GM23248 (cell line): ENCODE measurements around the gene SH2D4B. TPM values are rescaled to one million over a fixed set of nuclear protein-coding genes. Genes with fewer than 3 reads are reported as not detected.

Experiments
- DNase-seq: peaks from one replicate; pipeline ENCODE4 v3.0.0-alpha.2; 2015
- H2AFZ ChIP-seq: fragments of 200-600 bp; sonication (generic); 2 replicates; pipeline ENCODE4 v1.6.1; 2016; ENCODE audit warnings: antibody characterized with exemption
- H3F3A ChIP-seq: fragments of 200-600 bp; sonication (generic); 2 replicates; pipeline ENCODE4 v1.6.1; 2016; ENCODE audit warnings: mild to moderate bottlenecking, antibody characterized with exemption, mixed run types; ENCODE audit not compliant: insufficient read depth
- H3K27ac ChIP-seq: fragments of 200-600 bp; sonication (generic); 2 replicates; pipeline ENCODE4 v1.5.1; 2016; ENCODE audit warnings: mild to moderate bottlenecking
- H3K27me3 ChIP-seq: fragments of 200-600 bp; sonication (generic); replicated peaks from 2 replicates; pipeline ENCODE4 v1.6.1; 2016; ENCODE audit warnings: mild to moderate bottlenecking; ENCODE audit not compliant: insufficient read depth
- H3K36me3 ChIP-seq: fragments of 200-600 bp; sonication (generic); 2 replicates; pipeline ENCODE4 v1.6.1; 2016; ENCODE audit warnings: low read depth, mild to moderate bottlenecking
- H3K4me1 ChIP-seq: fragments of 200-600 bp; sonication (generic); 2 replicates; pipeline ENCODE4 v1.6.1; 2016; ENCODE audit warnings: mild to moderate bottlenecking; ENCODE audit not compliant: insufficient read depth
- H3K4me2 ChIP-seq: fragments of 200-600 bp; sonication (generic); one replicate; pipeline ENCODE4 v1.6.1; 2016; ENCODE audit warnings: mild to moderate bottlenecking; ENCODE audit not compliant: unreplicated experiment
- H3K4me3 ChIP-seq: fragments of 200-600 bp; sonication (generic); 2 replicates; pipeline ENCODE4 v1.5.1; 2016; ENCODE audit warnings: mild to moderate bottlenecking
- H3K79me2 ChIP-seq: fragments of 200-600 bp; sonication (generic); 2 replicates; pipeline ENCODE4 v1.6.1; 2016; ENCODE audit warnings: mild to moderate bottlenecking; ENCODE audit not compliant: insufficient read depth
- H3K9ac ChIP-seq: fragments of 200-600 bp; sonication (generic); 2 replicates; pipeline ENCODE4 v1.6.1; 2016; ENCODE audit warnings: mild to moderate bottlenecking
- H3K9me2 ChIP-seq: fragments of 200-600 bp; sonication (generic); 2 replicates; pipeline ENCODE4 v1.6.1; 2016; ENCODE audit warnings: mixed run types, mild to moderate bottlenecking, moderate library complexity; ENCODE audit not compliant: insufficient read depth
- H3K9me3 ChIP-seq: fragments of 200-600 bp; sonication (generic); one replicate; pipeline ENCODE4 v1.6.1; 2017; ENCODE audit warnings: low read depth
- H4K20me1 ChIP-seq: fragments of 200-600 bp; sonication (generic); 2 replicates; pipeline ENCODE4 v1.6.0; 2016; ENCODE audit not compliant: insufficient read depth
- EZH2 ChIP-seq: fragments of 200-600 bp; sonication (generic); IDR thresholded peaks from 2 replicates; pipeline ENCODE4 v1.6.1; 2018; ENCODE audit warnings: antibody characterized with exemption, mild to moderate bottlenecking; ENCODE audit not compliant: insufficient read depth, poor library complexity, severe bottlenecking
- EZH2phosphoT487 ChIP-seq: fragments of 200-600 bp; sonication (generic); IDR thresholded peaks from 2 replicates; pipeline ENCODE4 v1.6.1; 2018; ENCODE audit warnings: antibody characterized with exemption, moderate library complexity, mild to moderate bottlenecking, low read depth; ENCODE audit not compliant: insufficient read depth
- WGBS, 2 experiments: methylation state at CpG; one replicate each; pipeline ENCODE4 v1.1.6; 2015 to 2017; ENCODE audit warnings: low lambda C conversion rate in 2 of 2, low coverage in 1 of 2; ENCODE audit errors: missing lambda C conversion rate in 2 of 2; 5-methylcytosine and 5-hydroxymethylcytosine counted together
- in situ Hi-C: fragments of 300-500 bp; cut with MboI; formaldehyde crosslinking; loops from 2 replicates; pipeline ENCODE4 v1.15.0; 2020
- polyA plus RNA-seq: library from polyadenylated mRNA; unstranded; fragments of >200 nt; fragmentation: Nextera tagmentation; extraction: Ambion mirVana; gene quantifications from 2 replicates; pipeline ENCODE4 v1.2.1, GENCODE V29; 2016
- total RNA-seq: library from RNA; depleted of rRNA; stranded (reverse); fragments of >200 nt; shearing (Covaris generic); gene quantifications from 2 replicates; pipeline ENCODE4 v1.2.3, GENCODE V29; 2014

The SH2D4B gene
- total and polyA plus RNA-seq, 2 experiments from 2014 or later = not detected

GRCh38 chr10:80671847-80672246, 134.1 kb downstream of the SH2D4B start:
- Histone ChIP-seq H3F3A (no peaks in the 10 kb centered on the region), H3K4me2 (no peak overlapping the region), H3K36me3 (no peaks in the 10 kb centered on the region), H3K79me2 (no peaks in the 10 kb centered on the region), H3K9ac (no peak overlapping the region), H3K9me2 (no peaks in the 10 kb centered on the region), H4K20me1 (no peaks in the 10 kb centered on the region), H3K27me3 (no peaks in the 10 kb centered on the region), H3K4me3 (no peak overlapping the region), H3K4me1 (no peaks in the 10 kb centered on the region), H3K9me3 (no peaks in the 10 kb centered on the region), H3K27ac (no peak overlapping the region), H2AFZ (no peak overlapping the region)
- no peak for TF ChIP-seq EZH2phosphoT487
- TF ChIP-seq EZH2 = no peak
- DNase-seq = no peak
- WGBS, 2 experiments = 40 to 46% methylated on average over 5 of the region's 5 CpGs
- in situ Hi-C loops = no loop called here

GRCh38 chr10:80672613-80673012, 134.9 kb downstream of the SH2D4B start:
- no peak overlapping the region for H3K4me2 ChIP-seq
- no peaks in the 10 kb centered on the region for H3K9me3 ChIP-seq
- H3K36me3 ChIP-seq = no peaks in the 10 kb centered on the region
- no peak overlapping the region for H3K4me3 ChIP-seq
- in situ Hi-C loops = no loop called here
- no peaks in the 10 kb centered on the region for H4K20me1 ChIP-seq
- 10 to 26% methylated on average over 3 of the region's 3 CpGs for WGBS, 2 experiments
- no peaks in the 10 kb centered on the region for H3K79me2 ChIP-seq
- no peak overlapping the region for H2AFZ ChIP-seq
- H3K4me1 ChIP-seq = no peaks in the 10 kb centered on the region
- TF ChIP-seq EZH2 = no peak
- no peak for TF ChIP-seq EZH2phosphoT487
- H3K9me2 ChIP-seq = no peaks in the 10 kb centered on the region
- no peaks in the 10 kb centered on the region for H3F3A ChIP-seq
- H3K27me3 ChIP-seq = no peaks in the 10 kb centered on the region
- H3K9ac ChIP-seq = no peak overlapping the region
- no peak for DNase-seq
- H3K27ac ChIP-seq = no peak overlapping the region

- H3K9me3 ChIP-seq = no peaks in the 10 kb centered on the region
- in situ Hi-C loops = no loop called here
- H3K4me2 ChIP-seq = no peak overlapping the region
These were observed 137.1 kb downstream of the SH2D4B start for GRCh38 chr10:80674809-80675208.

GRCh38 chr10:80681142-80681541, 143.4 kb downstream of the SH2D4B start:
- H3K9me2 ChIP-seq = no peaks in the 10 kb centered on the region
- H3F3A ChIP-seq = no peaks in the 10 kb centered on the region
- TF ChIP-seq EZH2phosphoT487 (no peak), EZH2 (no peak)
- no peaks in the 10 kb centered on the region for H4K20me1 ChIP-seq
- no peak overlapping the region for H3K9ac ChIP-seq
- in situ Hi-C loops = no loop called here
- no peaks in the 10 kb centered on the region for H3K36me3 ChIP-seq
- no peaks in the 10 kb centered on the region for H3K4me1 ChIP-seq
- WGBS, 2 experiments = 37 to 52% methylated on average over 1 of the region's 1 CpG
- no peaks in the 10 kb centered on the region for H3K9me3 ChIP-seq
- H2AFZ ChIP-seq = no peak overlapping the region
- H3K4me2 ChIP-seq = no peak overlapping the region
- H3K27ac ChIP-seq = no peak overlapping the region
- no peak overlapping the region for H3K4me3 ChIP-seq
- DNase-seq = no peak
- no peaks in the 10 kb centered on the region for H3K27me3 ChIP-seq
- no peaks in the 10 kb centered on the region for H3K79me2 ChIP-seq

More at GRCh38 chr10:80674809-80675208, 137.1 kb downstream of the SH2D4B start:
- H3K4me1 ChIP-seq = no peaks in the 10 kb centered on the region
- no peak overlapping the region for H3K4me3 ChIP-seq
- DNase-seq = no peak
- H3K36me3 ChIP-seq = no peaks in the 10 kb centered on the region
- no peaks in the 10 kb centered on the region for H3K79me2 ChIP-seq
- no peak overlapping the region for H2AFZ ChIP-seq
- H3K27me3 ChIP-seq = no peaks in the 10 kb centered on the region
- H4K20me1 ChIP-seq = no peaks in the 10 kb centered on the region
- no peak overlapping the region for H3K9ac ChIP-seq
- no peaks in the 10 kb centered on the region for H3K9me2 ChIP-seq
- H3F3A ChIP-seq = no peaks in the 10 kb centered on the region
- 0 to 5% methylated on average over 1 of the region's 1 CpG for WGBS, 2 experiments
- TF ChIP-seq EZH2phosphoT487 (no peak), EZH2 (no peak)
- no peak overlapping the region for H3K27ac ChIP-seq

- Histone ChIP-seq H3K9ac (no peak overlapping the region), H3K36me3 (no peaks in the 10 kb centered on the region), H3K27ac (no peak overlapping the region), H3F3A (no peaks in the 10 kb centered on the region), H3K4me3 (no peak overlapping the region), H3K9me3 (no peaks in the 10 kb centered on the region), H3K9me2 (no peaks in the 10 kb centered on the region), H3K27me3 (no peaks in the 10 kb centered on the region), H3K4me1 (no peaks in the 10 kb centered on the region), H2AFZ (no peak overlapping the region), H3K4me2 (no peak overlapping the region), H4K20me1 (no peaks in the 10 kb centered on the region), H3K79me2 (no peaks in the 10 kb centered on the region)
- TF ChIP-seq EZH2phosphoT487 = no peak
- no peak for TF ChIP-seq EZH2
- 5 to 6% methylated on average over 1 of the region's 1 CpG for WGBS, 2 experiments
- DNase-seq = peak; percentile 39
- in situ Hi-C loops = no loop called here
These were observed 146.6 kb downstream of the SH2D4B start for GRCh38 chr10:80684259-80684658.
